ENCODE measurements around the gene RBP5. TPM values are rescaled to one million over a fixed set of nuclear protein-coding genes. Genes with fewer than 3 reads are reported as not detected.
"Not testable (repeated sequence)": the region's sequence is repeated elsewhere in the genome, so short reads cannot be mapped to it uniquely, and the experiment has no call there.

The RBP5 gene
- total and polyA plus RNA-seq, 4 donors, result 12.9 to 108 (median 63.6) TPM

GRCh38 chr12:7107636-7108002 is 21.1 kb downstream of the RBP5 start:
- H3K4me1 ChIP-seq (ENCODE audit: control insufficient read depth in 4 of 4, insufficient read depth in 4 of 4, low read length in 3 of 4), result peaks cover 8 to 55% (median 39%) of the 10 kb centered on the region in 4 donors
- no peak for DNase-seq (ENCODE audit: low spot score)
- H3K36me3 ChIP-seq (ENCODE audit: control insufficient read depth in 4 of 4, insufficient read depth in 3 of 4, low read depth in 1 of 4, low read length in 3 of 4), result peaks cover 2 to 9% (median 7%) of the 10 kb centered on the region in 4 donors
- H3K27me3 ChIP-seq (ENCODE audit: control insufficient read depth in 4 of 4, insufficient read depth in 4 of 4, low read length in 3 of 4), result no peaks in the 10 kb centered on the region
- TF ChIP-seq NR2F2 (IDR thresholded peaks at IDR 0.05) (no peak), FOXA2 (IDR thresholded peaks at IDR 0.05) (no peak), CTCF (IDR thresholded peaks at IDR 0.05; ENCODE audit: low read depth, low read length, missing input control) (no peak), HNF4G (IDR thresholded peaks at IDR 0.05) (no peak), JUND (IDR thresholded peaks at IDR 0.05) (no peak), REST (IDR thresholded peaks at IDR 0.05) (no peak), SP1 (IDR thresholded peaks at IDR 0.05) (no peak)
- TF ChIP-seq, protein P1, sequence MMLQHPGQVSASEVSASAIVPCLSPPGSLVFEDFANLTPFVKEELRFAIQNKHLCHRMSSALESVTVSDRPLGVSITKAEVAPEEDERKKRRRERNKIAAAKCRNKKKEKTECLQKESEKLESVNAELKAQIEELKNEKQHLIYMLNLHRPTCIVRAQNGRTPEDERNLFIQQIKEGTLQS (IDR thresholded peaks at IDR 0.05), result peak; percentile 25
- H3K9me3 ChIP-seq (ENCODE audit: control insufficient read depth in 4 of 4, low read length in 3 of 4), result no peaks in the 10 kb centered on the region
- peak overlapping the region; percentile 84 to 94 for H3K27ac ChIP-seq (ENCODE audit: low read depth in 1 of 2, low read length in 2 of 2)
- 17% methylated on average over 3 of the region's 3 CpGs for WGBS
- peak overlapping the region; percentile 75 to 90 (median 85) for H3K4me3 ChIP-seq (ENCODE audit: low read depth in 1 of 3, low read length in 3 of 3)
- H3K9ac ChIP-seq (ENCODE audit: low read depth in 1 of 2, low read length in 2 of 2), result peak overlapping the region; percentile 76 to 84

DNA sequence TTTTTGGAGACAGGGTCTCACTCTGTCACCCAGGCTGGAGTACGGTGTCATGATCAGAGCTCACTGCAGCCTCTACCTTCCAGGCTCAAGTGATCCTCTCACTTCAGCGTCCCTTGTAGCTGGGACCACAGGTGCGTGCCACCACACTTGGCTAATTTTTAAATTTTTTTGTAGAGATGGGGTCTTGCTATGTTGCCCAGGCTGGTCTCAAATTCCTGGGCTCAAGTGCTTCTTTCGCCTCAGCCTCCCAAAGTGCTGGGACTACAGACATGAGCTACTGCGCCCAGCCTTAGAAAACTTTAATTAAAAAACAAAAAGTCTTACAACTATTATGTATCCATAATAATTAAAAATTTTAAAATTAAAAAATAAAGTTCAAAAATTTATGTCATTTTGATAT is 21.5 kb downstream of the RBP5 start:
- H3K27me3 ChIP-seq (ENCODE audit: control insufficient read depth in 4 of 4, insufficient read depth in 4 of 4, low read length in 3 of 4); H3K27ac ChIP-seq (ENCODE audit: low read depth in 1 of 2, low read length in 2 of 2); H3K9me3 ChIP-seq (ENCODE audit: control insufficient read depth in 4 of 4, low read length in 3 of 4); DNase-seq (ENCODE audit: low spot score); H3K36me3 ChIP-seq (ENCODE audit: control insufficient read depth in 4 of 4, insufficient read depth in 3 of 4, low read depth in 1 of 4, low read length in 3 of 4): not testable (repeated sequence)
- H3K4me1 ChIP-seq (ENCODE audit: control insufficient read depth in 4 of 4, insufficient read depth in 4 of 4, low read length in 3 of 4), result peaks cover 8 to 50% (median 37%) of the 10 kb centered on the region in 4 donors
- peak overlapping the region in 2 of 3 donors; percentile 75 to 85 for H3K4me3 ChIP-seq (ENCODE audit: low read depth in 1 of 3, low read length in 3 of 3)
- WGBS, result 91% methylated on average over 5 of the region's 5 CpGs
- H3K9ac ChIP-seq (ENCODE audit: low read depth in 1 of 2, low read length in 2 of 2), result peak overlapping the region in 1 of 2 donors; percentile 76

DNA sequence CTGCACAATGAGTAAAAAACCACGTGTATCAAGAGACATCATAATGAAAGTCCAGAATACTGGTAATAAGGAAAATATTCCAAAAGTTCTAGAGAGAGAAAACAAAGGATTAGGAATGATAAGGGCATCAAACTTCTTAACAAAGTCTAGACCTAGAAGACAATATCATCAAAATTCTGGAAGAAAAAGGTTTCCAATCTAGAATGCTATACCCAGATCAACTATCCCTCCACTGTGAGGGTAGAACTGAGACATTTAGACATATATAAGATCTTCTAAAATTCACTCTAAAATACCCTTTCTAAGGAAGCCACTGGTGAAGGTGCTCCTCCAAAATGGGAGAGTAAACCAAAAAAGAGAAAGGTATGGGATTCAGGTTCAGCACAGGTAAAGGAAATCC is 22.6 kb downstream of the RBP5 start:
- Histone ChIP-seq H3K4me3 (ENCODE audit: low read depth in 1 of 3, low read length in 3 of 3) (peak overlapping the region in 2 of 3 donors; percentile 13 to 19), H3K4me1 (ENCODE audit: control insufficient read depth in 4 of 4, insufficient read depth in 4 of 4, low read length in 3 of 4) (peaks cover 8 to 45% (median 32%) of the 10 kb centered on the region in 4 donors)
- 76% methylated on average over 1 of the region's 1 CpG for WGBS

More for the DNA sequence above, 22.6 kb downstream of the RBP5 start:
- Histone ChIP-seq H3K9me3 (ENCODE audit: control insufficient read depth in 4 of 4, low read length in 3 of 4) (no peaks in the 10 kb centered on the region), H3K9ac (ENCODE audit: low read depth in 1 of 2, low read length in 2 of 2) (no peak overlapping the region), H3K27me3 (ENCODE audit: control insufficient read depth in 4 of 4, insufficient read depth in 4 of 4, low read length in 3 of 4) (no peaks in the 10 kb centered on the region), H3K27ac (ENCODE audit: low read depth in 1 of 2, low read length in 2 of 2) (peak overlapping the region in 1 of 2 donors; percentile 5), H3K36me3 (ENCODE audit: control insufficient read depth in 4 of 4, insufficient read depth in 3 of 4, low read depth in 1 of 4, low read length in 3 of 4) (peaks cover 6 to 18% (median 8%) of the 10 kb centered on the region in 4 donors)
- no peak for DNase-seq (ENCODE audit: low spot score)
- no peak for TF ChIP-seq YY1 (IDR thresholded peaks at IDR 0.05)
- no peak for TF ChIP-seq TAF1 (conservative IDR thresholded peaks at IDR 0.05)
- TF ChIP-seq GABPA (IDR thresholded peaks at IDR 0.05 in 1 of 2, conservative IDR thresholded peaks at IDR 0.05 in 1 of 2), result no peak

All from liver (tissue), 9 donors.